Measurements from ENCODE around the gene KCND2. TPM values are rescaled to one million over a fixed set of nuclear protein-coding genes. Genes with fewer than 3 reads are reported as not detected.
A peak's percentile ranks its signal among the peaks of the same experiment; 100 is the strongest.
"Not testable (repeated sequence)": the region's sequence is repeated elsewhere in the genome, so short reads cannot be mapped to it uniquely, and the experiment has no call there.

The KCND2 gene
- total RNA-seq, 1 donor from 2014 or later: 1.2 TPM

DNA sequence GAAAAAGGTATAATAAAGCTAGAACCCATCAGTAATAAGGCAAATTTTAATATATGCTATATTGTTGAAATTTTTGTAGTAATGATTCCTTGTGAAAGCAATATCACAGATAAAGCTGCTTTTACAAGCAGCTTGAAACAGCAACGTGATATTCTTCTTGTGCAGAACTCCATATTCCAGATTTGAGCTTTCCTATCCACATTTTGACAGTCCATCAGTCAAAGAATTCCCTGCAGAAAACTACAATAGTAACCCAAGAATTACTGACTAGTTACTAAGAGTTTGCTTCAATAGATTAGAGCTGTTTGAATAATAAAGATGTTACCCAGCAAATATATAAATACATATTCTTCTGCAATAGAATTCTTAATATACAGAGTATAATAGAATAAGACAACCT is 291.2 kb downstream of the KCND2 start:
- Mint-ChIP-seq H3K36me3 (ENCODE audit: unreplicated experiment) (no peaks in the 10 kb centered on the region), H3K4me3 (ENCODE audit: unreplicated experiment) (no peak overlapping the region), H3K27me3 (ENCODE audit: unreplicated experiment) (no peaks in the 10 kb centered on the region), H3K27ac (ENCODE audit: unreplicated experiment) (no peak overlapping the region), H3K9me3 (ENCODE audit: unreplicated experiment) (no peaks in the 10 kb centered on the region), H3K4me1 (ENCODE audit: low read depth, unreplicated experiment) (no peaks in the 10 kb centered on the region)
- TF ChIP-seq, protein P1, sequence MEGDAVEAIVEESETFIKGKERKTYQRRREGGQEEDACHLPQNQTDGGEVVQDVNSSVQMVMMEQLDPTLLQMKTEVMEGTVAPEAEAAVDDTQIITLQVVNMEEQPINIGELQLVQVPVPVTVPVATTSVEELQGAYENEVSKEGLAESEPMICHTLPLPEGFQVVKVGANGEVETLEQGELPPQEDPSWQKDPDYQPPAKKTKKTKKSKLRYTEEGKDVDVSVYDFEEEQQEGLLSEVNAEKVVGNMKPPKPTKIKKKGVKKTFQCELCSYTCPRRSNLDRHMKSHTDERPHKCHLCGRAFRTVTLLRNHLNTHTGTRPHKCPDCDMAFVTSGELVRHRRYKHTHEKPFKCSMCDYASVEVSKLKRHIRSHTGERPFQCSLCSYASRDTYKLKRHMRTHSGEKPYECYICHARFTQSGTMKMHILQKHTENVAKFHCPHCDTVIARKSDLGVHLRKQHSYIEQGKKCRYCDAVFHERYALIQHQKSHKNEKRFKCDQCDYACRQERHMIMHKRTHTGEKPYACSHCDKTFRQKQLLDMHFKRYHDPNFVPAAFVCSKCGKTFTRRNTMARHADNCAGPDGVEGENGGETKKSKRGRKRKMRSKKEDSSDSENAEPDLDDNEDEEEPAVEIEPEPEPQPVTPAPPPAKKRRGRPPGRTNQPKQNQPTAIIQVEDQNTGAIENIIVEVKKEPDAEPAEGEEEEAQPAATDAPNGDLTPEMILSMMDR (IDR thresholded peaks at IDR 0.05; ENCODE audit: partially characterized antibody, unreplicated experiment): no peak
- DNase-seq: no peak

DNA sequence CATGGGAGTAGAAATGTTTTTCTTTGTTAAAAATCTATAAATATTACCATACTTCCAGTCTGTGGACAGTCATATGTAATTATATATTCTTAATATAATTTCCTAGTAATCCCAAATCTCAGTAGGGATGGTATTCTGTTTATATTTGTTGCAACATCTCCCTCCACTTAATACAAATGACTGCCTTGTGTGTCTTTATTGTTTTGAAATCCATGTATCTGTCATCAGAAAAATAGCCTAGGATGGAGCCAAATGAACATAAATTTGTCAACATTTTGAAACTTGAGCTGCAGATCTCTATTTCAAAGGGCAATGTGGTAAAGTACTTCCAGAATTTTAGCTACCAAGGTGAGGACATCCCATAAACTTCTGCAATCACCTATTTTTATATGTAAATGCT is 294.2 kb downstream of the KCND2 start:
- no peaks in the 10 kb centered on the region for H3K27me3 Mint-ChIP-seq (ENCODE audit: unreplicated experiment)
- DNase-seq: no peak
- no peak overlapping the region for H3K4me3 Mint-ChIP-seq (ENCODE audit: unreplicated experiment)
- TF ChIP-seq, protein P1 (IDR thresholded peaks at IDR 0.05; ENCODE audit: partially characterized antibody, unreplicated experiment): no peak
- H3K36me3 Mint-ChIP-seq (ENCODE audit: unreplicated experiment): no peaks in the 10 kb centered on the region
- no peak overlapping the region for H3K27ac Mint-ChIP-seq (ENCODE audit: unreplicated experiment)
- H3K9me3 Mint-ChIP-seq (ENCODE audit: unreplicated experiment): no peaks in the 10 kb centered on the region
- peaks cover 15% of the 10 kb centered on the region for H3K4me1 Mint-ChIP-seq (ENCODE audit: low read depth, unreplicated experiment)

DNA sequence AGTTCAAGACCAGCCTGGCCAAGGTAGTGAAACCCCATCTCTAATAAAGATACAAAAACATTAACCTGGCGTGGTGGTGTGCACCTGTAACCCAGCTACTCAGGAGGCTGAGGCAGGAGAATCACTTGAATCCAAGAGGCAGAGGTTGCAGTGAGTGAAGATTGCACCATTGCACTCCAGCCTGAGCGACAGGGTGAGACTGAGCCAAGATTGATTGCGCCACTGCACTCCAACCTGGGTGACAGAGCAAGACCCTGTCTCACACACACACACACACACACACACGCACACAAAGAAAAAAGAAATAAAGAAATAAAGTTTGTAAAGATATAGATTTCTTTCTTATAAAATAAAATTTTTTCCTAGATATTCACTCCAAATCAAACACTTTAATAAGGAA is 305.7 kb downstream of the KCND2 start:
- not testable (repeated sequence) for H3K27me3 Mint-ChIP-seq (ENCODE audit: unreplicated experiment)

DNA sequence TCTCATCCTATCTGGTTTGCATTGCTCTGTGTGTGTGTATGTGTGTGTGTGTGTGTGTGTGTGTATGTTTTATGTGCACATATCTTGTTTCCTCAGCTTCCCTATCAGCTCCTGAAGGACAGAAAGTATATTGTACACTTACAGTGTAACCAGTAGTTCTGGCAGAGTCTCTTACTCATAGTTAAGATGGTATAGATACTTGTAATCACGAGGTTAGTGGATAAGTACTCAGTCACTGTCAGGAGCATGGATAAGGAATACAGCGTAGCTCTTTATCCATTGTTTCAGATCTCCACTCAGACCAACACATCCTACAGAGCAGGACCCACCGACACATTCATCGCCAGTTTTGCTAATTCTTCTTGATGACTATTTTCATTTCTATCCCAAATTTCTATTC is 309.9 kb downstream of the KCND2 start:
- Mint-ChIP-seq H3K27me3 (ENCODE audit: unreplicated experiment) (peaks cover 1% of the 10 kb centered on the region), H3K9me3 (ENCODE audit: unreplicated experiment) (peaks cover 6% of the 10 kb centered on the region), H3K4me1 (ENCODE audit: low read depth, unreplicated experiment) (peaks cover 19% of the 10 kb centered on the region), H3K4me3 (ENCODE audit: unreplicated experiment) (no peak overlapping the region), H3K27ac (ENCODE audit: unreplicated experiment) (peak overlapping the region; percentile 41), H3K36me3 (ENCODE audit: unreplicated experiment) (no peaks in the 10 kb centered on the region)
- TF ChIP-seq, protein P1 (IDR thresholded peaks at IDR 0.05; ENCODE audit: partially characterized antibody, unreplicated experiment): no peak
- no peak for DNase-seq

More for the DNA sequence above, 305.7 kb downstream of the KCND2 start:
- not testable (repeated sequence) for H3K4me3 Mint-ChIP-seq (ENCODE audit: unreplicated experiment); H3K36me3 Mint-ChIP-seq (ENCODE audit: unreplicated experiment); H3K9me3 Mint-ChIP-seq (ENCODE audit: unreplicated experiment); DNase-seq; H3K27ac Mint-ChIP-seq (ENCODE audit: unreplicated experiment)
- peaks cover 10% of the 10 kb centered on the region for H3K4me1 Mint-ChIP-seq (ENCODE audit: low read depth, unreplicated experiment)

DNA sequence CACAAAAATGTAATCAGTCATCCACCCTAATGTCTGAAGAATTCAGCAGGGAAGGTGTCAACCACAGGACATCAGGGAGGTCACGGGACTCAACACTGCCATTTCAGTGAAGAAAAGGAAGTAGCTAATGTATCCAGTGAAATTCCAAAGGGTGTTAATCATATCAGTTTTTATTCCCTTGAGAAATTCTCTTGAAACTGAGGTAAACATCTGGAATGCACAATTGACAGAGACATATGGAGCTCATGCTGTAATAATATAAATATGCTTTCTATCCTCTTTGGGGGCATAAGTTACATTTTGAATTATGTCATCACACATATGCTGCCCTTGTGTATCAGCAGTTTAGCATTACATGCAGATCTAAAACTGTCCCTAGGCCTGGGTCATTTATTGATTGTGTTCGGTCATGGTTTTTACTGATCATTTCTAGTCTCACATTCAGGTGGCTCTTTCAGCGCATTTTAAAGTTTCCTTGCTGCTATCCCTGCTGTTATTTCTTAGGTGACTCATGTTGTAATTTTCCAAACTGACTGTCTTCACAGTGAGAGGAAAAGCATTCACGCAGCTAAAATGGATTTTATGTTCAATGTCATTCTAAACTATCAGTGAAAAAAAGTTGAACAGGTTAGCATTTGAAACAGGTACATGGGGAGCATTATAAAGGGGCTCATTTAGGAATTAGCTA is 311.1 kb downstream of the KCND2 start:
- TF ChIP-seq, protein P1 (IDR thresholded peaks at IDR 0.05; ENCODE audit: partially characterized antibody, unreplicated experiment): no peak
- no peak for DNase-seq
- H3K4me3 Mint-ChIP-seq (ENCODE audit: unreplicated experiment): no peak overlapping the region
- H3K9me3 Mint-ChIP-seq (ENCODE audit: unreplicated experiment): peaks cover 6% of the 10 kb centered on the region
- peaks cover 1% of the 10 kb centered on the region for H3K27me3 Mint-ChIP-seq (ENCODE audit: unreplicated experiment)
- peaks cover 24% of the 10 kb centered on the region for H3K4me1 Mint-ChIP-seq (ENCODE audit: low read depth, unreplicated experiment)
- no peaks in the 10 kb centered on the region for H3K36me3 Mint-ChIP-seq (ENCODE audit: unreplicated experiment)
- peak overlapping the region; percentile 14 for H3K27ac Mint-ChIP-seq (ENCODE audit: unreplicated experiment)
